CD4-positive, alpha-beta T cell treated with Interleukin-12 subunit alpha and Interleukin-12 subunit beta, for 1 hour (primary cell): ENCODE data around the gene UBE2S.
"Not testable (repeated sequence)": the region's sequence is repeated elsewhere in the genome, so short reads cannot be mapped to it uniquely, and the experiment has no call there.

Source experiments
- DNase-seq: peaks from one replicate; pipeline ENCODE4 v3.0.0-alpha.2; 2020

The UBE2S gene

DNA sequence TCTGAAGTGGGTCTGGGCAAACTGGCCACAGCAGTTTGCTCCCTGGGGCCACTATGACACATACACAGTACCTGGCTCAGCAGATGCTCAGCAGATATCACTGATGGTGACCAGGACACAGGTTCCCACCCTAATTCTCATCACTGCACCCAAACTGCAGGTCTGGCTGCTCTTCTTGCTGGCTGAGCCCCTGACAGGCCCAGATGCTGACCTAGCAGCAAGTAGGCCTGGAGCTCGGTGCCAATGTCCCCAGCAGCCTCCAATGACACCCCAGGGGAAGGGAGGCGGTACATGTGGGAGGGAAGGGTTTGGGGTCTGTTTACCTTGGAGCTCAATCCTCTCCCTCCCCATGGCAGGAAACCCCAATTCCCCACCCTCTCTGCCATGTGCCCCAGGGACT is 5.1 kb downstream of the UBE2S start:
- no peak for DNase-seq

DNA sequence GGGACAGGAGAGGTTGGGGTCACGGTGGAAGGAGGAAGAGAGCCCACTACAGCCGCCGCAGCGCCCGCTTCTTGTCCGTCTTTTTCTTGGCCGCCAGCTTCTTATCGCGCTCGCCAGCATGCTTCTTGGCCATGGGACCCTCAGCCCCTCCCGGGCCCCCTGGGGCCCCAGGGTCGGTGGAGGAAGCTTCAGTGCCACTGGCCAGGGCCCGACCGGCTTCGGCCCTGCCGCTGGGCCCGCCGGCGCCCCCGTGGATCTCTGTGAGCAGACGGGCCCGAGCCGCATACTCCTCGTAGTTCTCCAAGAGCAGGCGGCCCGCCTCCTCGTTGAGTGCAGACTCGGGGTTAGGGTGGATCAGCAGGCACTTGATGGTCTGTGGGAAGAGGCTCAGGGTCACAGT is 6.2 kb downstream of the UBE2S start:
- DNase-seq, result not testable (repeated sequence)

DNA sequence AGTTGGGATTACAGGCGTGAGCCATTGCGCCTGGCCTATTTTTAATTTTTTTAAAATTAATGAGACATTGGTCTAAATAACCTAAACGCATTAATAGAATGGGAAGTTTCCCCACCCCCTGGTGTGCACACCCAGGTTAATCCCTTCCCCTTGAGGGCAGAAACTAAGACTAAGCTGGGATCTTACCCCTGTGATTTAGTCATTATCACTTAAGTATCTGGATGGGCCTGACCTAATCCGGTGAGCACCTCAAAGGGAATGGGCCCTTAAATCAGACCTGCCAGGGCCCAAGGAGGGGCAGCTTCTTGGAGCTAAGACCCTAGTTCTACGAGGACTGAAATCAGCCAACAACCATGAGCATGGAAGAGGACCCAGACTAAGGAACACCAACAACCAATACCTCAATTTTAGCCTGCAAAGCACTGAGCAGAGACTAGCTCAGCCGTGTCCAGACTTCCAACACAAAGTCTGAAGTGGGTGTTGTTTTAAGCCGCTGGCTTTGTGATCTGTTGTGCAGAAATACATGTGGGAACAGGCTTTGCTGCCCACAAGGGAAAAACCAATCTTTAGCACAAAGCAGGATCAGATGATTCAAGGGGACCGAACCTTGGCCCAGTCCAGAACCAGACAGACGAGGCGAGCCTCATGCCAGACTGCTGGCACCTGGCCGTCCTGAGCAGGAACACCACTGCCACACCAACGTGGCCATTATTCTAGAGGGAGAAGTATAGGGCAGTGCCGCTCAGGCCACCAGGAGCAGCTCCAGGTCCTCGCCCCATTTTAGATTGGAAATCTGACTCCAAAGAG is 7.1 kb downstream of the UBE2S start:
- no peak for DNase-seq

DNA sequence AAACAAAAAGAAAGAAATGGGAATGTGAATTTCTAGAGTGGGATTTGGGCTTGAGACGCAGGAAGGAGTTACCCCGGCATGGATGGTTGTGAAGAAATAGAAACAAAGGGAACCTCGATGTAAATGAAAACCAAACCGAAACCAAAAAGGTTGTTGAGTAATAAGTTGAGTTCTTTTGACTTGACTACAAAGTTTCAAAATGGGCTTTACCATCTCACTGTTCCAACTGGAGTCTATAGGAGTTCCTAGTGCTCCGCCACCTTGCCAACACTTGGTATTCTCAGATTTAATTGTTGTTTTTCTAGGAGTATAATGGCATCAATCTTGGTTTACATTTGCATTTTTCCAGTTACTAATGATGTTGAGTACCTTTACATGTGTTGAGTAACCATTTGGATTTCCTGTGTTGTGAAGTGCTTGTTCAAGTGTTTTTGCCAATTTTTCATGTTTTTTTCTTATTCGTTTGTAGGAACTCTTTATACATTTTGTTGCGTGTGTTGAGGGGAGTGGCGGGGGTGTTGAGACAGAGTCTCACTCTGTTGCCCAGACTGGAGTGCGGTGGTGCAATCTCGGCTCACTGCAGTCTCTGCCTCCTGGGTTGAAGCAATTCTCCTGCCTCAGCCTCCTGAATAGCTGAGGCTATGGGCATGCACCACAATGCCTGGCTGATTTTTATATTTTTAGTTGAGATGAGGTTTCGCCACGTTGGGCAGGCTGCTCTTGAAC is 9.2 kb downstream of the UBE2S start:
- no peak for DNase-seq

DNA sequence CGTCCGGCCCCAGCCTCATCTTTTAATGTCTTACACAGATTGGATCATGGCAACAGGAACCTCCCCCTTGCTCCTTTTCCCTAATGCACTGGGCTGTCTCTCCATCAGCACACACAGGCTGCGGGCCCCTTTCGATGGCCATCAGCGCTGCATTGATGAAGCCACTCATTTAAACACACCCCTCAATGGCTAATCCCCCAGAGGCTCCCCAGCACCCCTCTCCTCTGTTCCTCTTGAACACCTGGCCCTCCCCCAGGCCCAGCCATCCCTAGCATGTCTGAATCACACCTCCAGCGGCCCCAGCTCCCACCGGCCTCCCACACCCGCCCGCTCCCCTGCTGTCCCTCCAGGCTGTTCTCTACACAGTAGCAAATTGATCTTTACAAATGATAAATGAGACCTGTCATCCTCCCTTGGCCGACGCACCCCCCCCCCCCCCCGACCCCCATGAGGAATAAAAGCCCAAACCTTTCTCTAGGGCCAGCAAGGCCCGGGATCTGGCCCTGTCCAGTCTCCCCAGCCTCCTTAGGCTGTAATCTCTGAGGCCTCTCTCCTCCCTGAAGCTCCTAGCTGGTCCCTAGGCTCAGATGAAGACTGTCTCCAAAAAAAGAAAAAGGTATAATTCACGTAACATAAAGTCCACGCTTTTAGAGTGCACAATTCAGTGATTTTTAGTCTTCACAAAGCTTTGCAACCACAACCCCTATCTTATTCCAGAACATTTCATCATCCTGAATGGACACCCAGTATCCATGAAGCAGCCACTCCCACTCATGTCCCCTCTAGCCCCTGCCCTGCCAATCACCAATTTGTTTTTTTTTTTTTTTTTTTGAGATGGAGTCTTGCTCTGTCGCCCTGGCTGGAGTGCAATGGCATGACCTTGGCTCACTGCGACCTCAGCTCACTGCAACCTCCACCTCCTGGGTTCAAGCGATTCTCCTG is 14.5 kb downstream of the UBE2S start:
- no peak for DNase-seq

DNA sequence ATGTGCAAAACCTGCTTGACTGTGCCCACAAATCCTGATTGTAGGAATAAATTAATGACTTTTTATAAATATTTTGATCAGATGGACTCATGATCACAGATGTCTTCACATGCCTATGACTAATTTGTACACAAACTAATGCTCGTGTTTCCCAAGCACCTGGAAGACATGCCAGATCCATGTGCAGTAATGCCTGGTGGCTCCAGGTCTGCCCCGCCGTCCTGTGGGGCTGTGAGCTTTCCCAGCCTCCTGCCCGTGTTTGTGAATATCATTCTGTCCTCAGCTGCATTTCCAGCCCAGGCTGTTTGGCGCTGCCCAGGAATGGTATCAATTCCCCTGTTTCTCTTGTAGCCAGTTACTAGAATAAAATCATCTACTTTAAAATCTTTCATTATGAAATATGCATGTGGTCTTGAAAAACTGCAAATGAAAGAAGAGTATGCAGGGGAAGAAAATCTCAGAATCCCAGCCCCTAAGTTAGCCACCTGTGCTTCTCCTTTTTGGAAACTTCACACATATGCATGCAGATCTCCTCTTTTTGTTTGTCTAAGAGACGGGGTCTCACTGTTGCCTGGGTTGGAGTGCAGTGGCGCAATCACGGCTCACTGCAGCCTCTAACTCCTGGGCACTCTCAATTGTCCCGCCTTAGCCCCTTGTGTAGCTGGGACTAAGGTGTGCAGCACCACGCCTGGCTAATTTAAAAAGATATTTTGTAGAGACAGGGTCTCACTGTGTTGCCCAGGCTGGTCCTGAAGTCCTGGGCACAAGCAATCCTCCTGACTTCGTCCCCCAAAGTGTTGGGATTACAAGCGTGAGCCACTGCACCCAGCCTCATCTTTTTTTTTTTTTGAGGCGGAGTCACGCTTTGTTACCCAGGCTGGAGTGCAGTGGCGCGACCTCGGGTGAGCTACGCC is 15.6 kb downstream of the UBE2S start:
- DNase-seq, result no peak

DNA sequence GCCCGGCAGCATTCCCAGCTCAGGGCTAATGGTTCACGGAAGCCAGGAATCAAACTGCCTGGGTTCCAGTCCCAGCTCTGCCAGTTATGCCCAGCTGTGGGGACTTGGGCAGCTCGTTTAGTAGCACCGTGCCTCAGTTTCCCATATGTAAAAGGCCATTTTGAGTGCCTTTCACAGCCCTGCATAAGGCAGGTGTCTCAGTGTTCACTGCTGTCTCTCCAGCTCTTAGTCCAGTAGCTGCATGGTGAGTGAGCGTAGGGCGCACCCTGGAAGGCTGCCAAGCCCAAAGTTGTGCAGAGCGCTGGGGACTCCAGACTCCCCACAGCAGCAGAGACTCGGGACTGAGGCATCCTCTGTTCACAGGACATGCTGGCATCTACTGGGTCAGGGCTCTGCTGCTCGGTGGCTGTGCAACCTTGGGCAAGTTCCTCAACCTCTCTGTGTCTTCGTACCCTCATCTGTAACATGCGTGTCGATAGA is 16.4 kb downstream of the UBE2S start:
- DNase-seq, result no peak

DNA sequence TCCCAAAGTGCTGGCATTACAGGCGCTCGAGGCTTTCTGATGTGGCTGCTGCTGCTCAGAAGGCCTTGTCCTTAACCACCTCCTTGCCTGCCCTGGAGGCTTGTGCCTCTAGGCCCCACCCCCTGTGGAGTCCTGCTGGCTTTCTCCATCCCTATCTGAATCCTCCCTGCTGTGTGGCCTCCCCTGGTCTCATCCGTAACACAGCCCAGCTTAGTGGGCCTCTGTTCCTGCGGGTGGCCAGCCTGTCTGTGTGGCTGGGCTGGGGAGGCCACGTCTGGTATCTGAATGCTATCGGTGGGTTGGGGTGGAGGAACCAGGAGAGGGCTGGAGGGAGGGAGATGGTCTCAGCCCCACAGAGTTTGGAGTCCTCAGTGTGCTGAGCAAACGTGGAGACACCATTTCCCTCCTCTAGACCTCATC is 17.1 kb downstream of the UBE2S start:
- DNase-seq, result no peak

DNA sequence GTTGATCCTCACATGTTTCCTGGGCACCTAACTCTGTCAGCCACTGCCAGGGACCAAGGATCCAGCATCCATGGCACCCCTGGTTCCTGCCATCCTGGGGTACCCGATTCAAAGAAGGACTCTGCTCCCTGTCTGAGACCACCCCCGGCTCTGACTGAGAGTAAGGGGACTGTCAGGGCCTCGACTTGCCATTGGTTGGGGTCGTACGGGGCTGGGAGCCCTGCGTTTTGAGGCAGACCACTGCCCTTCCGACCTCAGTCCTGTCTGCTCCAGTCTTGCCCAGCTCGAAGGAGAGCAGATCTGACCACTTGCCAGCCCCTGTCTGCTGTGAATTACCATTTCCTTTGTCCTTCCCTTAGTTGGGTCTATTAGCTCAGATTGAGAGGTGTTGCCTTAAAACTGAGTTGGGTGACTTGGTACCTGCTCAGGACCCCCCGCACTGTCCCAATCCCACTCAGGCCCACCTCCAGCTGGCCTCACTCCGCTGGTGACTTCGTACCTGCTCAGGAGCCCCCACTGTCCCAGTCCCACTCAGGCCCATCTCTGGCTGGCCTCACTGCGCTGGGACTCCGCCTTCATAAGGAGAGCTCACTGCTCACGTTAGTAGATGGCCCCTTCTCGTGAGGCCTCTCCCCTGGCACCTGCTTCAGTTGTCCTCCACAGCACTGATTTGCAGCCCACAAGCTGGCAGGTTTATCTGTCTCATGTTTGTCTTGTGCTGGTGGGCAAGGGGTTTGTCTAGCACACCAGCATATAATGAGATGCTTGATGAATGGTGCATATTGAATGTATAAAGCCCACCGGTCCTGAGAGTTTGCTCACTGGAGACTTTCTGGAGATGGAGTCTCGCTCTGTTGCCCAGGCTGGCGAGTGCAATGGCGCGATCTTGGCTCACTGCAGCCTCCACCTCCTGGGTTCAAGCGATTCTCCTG is 17.9 kb downstream of the UBE2S start:
- no peak for DNase-seq

DNA sequence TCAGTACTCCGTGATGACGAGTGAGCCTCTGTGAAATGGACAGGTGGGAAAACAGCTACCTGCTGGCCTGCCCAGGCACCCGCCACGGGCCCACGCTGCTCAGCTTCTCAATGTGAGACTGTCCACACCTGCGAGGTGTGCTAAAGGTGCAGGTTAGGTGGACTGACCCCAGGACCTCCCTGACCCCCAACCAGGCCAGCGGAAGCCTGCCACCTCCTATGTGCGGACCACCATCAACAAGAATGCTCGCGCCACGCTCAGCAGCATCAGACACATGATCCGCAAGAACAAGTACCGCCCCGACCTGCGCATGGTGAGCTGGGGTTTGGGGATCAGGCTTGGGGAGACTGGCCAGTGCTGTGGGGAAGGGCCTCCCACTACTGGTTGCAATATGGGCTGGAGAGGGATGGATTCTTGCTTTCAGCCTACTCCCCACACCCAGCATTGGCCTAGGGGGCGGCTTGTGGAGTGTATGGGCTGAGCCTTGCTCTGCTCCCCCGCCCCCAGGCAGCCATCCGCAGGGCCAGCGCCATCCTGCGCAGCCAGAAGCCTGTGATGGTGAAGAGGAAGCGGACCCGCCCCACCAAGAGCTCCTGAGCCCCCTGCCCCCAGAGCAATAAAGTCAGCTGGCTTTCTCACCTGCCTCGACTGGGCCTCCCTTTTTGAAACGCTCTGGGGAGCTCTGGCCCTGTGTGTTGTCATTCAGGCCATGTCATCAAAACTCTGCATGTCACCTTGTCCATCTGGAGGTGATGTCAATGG is 19.7 kb downstream of the UBE2S start:
- DNase-seq, result no peak

DNA sequence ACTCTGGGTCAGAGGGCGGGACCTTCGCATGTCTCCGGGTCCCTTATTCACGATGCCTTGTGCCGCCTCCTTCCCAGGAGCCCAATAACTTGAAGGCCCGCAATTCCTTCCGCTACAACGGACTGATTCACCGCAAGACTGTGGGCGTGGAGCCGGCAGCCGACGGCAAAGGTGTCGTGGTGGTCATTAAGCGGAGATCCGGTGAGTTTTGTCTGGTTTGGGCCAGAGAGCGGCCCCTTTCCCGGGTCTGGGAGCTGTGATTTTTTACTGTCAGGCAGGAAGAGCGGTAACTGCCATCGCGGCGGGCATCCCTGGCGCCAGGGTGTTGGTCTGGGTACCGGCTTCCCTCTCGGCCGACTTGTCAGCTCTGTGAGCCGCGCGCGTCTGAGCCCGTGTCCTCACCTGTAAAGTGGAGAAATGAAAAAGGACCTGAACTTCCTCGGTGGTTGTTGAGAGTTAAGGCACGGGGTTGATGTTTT is 21.1 kb downstream of the UBE2S start:
- DNase-seq, result no peak

DNA sequence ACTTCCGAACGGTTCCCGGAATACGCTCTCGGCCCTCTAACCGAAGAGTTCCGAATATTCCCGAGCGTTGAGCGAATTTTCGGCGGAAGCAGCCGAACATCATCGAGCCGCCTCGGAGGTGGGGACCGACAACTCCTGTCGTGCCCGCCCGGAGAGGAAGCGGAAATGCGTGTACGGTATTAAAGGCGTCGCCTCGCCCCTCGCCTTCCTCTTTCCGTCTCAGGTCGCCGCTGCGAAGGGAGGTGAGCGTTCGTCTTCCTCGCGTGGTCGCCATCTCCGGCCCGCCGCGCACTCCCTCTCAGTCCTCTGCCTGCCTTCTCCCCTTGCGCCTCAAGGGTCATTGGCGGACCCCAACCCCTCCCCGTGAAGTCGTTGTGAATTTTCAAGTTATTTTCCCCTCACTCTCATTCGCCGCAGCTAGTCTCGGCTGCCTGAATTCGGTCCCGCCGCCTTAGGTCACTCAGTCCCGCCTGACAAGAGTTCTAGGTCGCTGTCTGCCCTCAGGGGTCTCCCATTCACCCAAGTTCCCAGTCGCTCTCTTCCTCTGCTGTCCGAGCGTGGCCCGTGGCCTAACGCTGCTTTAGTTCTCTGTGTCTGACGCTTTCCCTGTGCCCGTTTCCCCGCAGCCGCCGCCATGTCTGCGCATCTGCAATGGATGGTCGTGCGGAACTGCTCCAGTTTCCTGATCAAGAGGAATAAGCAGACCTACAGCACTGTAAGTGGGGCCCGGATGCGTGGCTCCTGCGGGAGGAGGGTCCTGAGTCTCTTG is 21.7 kb downstream of the UBE2S start, which contains the start of gene RPL28:
TSS of gene RPL28 (plus strand) at position 209 of the 769 bp plus-strand sequence. CDS start at position 635, 426 bp downstream.
- DNase-seq, result peak; percentile 99

DNA sequence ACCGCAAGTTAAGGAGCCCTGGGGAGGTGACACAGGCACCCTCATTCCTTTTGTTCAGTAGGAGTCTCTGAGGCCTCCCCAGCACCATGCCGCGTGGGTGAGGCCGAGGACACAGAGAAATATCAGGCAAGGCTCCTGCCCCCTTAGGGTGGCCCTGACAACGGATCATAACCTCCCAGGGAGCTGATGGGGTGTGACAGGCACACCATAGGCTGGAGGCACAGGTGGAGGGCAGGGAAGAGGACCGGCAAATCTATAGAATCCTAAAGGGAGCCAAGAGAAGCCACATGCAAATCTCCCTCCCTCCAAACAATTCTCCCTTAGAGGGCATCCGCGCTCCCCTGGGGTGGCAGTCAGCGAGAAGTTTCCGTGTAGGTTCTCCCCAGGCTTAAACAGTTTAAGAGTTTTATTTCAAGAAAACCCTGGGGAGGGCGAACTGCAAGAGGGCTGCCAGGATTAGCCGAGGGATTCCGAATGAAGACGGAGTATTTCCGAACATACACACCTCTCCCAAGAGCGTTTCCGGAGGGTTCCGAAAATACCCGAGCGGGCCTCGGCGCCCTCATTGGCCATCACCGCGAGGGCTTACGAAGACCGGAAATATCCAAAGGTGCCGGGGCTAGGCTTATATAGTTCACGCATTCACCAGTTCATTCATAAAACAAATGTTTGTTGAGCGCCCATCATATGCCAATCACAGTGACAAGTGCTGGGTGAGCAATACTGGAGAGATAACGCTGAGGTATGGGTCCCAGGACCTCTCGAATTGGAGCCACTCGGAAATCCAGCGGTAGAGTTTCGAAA is 22.5 kb downstream of the UBE2S start:
- DNase-seq, result peak; percentile 96

DNA sequence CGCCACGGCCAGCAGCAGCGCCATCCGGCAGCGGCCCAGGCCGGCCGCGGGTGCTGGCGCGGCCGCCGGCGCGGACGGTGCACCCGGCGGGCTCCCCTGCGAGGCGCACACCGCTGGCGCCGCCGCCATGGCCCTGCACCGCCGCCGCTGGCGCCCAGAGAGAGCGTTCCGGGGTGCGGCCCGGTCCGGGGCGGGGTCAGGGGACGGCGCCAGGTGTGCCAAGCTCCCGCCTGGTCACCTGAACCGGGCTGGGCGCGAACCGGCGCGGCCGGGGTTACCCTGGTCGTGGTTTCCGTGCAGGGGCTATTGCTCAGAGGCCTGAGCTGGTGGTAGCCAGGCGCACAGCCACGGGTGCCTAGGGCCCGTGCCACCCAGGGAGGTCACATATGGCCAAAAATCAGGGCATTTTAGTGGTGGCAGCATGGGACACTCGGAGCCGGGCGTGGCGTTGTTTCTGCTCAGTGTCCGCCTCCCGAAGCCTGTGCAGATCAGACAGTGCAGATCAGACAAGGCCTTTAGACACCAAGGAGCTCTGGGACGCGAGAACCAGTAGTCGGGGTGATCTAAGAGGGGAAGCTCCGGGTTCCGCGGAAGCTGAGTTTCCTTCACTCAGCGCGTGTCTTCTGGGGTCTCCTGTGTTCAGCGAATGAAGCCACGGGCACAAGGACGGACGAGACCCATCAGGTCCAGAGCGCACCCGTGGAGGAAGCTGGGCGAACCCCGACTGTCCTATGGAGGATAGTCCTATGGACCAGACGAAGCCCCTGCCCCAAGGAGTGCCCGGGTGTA is 23.3 kb downstream of the UBE2S start, which contains the start of gene TMEM238:
TSS of gene TMEM238 (minus strand) at position 162 of the 789 bp plus-strand sequence. CDS start at position 129, 33 bp downstream.
- peak; percentile 48 for DNase-seq

DNA sequence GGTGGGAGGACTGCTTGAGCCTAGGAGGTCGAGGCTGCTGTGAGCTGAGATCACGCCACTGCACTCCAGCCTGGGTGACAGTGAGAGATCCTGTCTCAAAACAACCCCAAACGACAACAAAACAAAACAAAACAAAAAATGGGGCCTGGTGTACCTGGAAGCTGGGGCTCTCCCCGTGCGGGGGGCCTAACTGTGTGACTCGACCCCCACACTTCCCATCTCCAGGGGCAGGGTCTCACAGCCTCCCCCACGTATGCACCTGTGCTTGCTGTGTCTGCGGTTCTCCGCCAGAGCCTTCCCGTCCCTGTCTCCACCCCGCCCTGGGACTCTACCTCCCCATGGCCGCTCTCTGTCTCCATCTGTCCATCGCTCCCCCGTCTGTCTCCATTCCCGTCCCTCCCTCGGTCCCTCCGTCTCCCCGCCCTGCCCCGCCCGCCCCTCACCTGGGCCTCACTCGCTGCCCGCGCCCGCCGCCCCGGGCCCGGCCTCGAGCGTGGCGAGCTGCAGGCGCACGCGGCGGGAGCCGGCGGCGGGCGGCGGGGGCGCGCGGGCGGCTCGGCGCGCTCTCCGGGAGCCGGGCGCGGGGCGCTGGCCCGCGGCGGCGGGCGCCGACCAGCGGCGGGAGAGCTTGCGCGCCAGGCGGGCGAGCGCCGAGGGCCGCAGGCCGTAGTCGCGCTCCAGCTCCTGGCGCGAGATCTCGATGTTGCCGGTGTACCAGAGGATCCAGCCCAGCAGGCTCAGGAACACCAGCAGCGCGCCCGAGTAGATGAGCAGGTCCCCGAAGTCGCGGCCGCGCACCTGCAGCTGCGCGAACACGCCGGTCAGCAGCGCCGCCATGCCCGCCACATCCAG is 24.1 kb downstream of the UBE2S start:
- peak; percentile 57 for DNase-seq

DNA sequence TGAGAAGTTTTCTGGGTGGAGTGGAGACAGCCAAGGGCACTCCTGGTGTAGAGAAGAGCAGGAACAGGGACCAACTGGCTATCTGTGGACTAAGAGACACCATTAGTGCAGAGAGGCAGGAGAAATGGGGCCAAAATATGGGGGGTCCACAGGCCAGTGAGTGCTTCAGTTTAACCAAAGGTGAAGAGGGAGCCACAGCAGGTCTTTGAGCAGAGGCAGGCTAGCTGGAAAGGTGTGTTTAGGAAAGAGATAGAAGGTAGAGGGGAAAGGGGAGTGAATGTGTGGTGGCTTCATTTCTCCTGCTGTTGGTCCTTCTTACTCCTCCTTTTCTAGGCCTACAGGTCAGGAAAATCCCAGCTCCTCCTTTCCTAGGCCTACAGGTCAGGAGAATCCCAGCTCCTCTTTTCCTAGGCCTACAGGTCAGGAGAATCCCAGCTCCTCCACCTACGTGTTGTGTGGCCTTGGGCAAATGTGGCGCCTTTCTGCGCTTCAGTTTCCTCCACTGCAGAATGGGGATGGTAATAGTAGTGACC is 25.0 kb downstream of the UBE2S start:
- no peak for DNase-seq
